GM21717 (cell line): ENCODE measurements around the gene MTX1.

Experiments
- ATAC-seq: cut with Tn5 transposase; IDR thresholded peaks from one replicate; pipeline ENCODE4 v1.9.1; 2021; ENCODE audit warnings: mild to moderate bottlenecking, moderate library complexity; ENCODE audit not compliant: unreplicated experiment

MTX1 gene

DNA sequence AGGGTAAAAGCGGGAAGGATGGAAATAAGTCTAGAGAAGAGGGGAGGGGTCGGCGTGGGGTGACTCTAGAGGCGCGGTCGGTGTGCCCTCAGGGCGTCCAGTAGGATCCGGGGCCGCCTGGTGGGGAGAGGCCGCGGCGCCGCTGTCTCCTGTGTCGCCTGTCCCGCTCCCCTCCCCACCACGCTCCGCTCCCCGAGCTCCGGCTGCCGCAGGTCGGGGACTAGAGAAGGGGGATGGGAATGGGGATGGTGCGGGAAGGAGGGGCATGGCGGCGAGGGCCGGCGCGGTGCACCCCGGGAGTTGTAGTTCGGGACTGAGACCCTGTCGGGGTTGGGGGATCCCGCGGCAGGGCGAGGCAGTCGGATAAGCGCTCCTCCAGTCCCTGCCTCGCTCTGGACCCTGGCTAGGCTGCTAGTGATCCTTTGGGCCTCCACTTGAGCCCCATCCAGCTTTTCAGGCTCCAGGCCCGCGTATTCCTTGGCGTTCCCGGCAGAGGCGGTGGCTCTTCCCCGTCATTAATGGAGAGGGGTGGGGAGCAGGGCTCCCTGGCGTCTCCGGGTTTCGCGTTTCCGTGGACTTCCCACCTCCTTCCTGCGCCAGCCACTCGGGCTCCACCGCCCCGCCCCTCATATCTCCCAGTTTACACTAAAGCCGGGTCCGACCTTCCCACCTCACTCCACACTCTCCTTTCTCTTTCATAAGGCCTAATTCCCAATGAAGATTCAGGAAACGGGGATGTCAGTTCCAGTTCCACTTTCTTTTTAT lies 46.9 kb downstream of the MTX1 start, which contains the start of gene ENTREP3:
ENTREP3 (minus strand) TSS at position 241 of the 765 bp plus-strand sequence. CDS start 606 bp downstream, outside the sequence.
- peak; percentile 47 for ATAC-seq

DNA sequence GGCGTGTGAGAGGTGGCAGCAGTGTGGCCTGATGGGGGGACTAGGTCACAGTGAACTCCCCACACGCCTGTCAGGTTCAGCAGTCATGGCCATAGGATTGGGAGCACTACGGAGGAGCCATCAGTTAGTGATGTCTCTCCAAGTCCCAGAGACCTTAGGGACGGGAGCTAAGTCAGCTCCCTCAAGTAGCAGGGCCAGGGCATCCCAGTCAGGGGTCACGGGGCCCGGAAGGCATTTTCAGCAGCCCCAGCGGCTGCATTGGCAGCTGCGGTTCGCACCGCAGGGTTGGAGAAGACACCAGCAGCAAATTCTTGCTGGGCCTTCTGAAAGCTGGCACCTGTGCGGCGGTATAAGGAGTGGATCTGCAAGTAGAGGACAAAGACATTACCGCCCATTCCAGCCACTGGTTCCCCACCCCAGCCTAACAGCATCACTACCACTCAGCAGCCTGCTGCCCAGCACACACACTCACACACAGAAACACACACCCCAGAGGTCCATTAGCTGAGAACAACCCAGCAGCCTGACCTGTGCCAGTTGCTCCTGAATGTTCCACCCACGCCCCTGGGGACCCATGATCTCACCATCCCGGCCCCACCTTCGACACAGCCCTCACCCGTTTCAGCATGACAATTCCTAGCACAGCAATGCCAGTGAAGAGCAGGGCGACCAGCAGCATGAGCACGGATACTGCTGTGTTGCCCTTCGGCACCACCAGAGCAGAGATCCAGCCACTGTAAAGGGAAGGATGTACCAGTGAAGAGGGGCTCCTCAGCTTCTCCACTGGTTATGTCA lies 47.8 kb downstream of the MTX1 start:
- no peak for ATAC-seq

DNA sequence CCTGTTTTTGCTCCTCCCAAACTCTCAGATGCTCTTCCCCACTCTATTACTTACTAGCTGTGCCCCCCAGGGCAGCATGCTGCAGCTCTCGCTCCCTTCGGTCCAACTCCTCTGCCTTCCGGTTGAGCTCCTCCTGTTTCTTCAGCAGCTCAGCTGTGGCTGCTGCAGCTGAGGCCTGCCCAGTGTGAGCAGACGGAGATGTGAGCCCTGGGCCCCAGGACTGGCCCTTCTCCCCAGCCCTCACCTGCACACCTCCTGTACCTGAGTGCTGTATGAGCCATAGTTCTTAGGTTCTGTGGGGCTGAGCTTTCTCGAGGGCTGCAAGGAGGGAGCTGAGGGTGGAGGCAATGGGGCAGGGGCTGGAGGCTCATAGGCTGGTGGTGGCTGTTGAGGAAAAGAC lies 51.8 kb downstream of the MTX1 start:
- no peak for ATAC-seq

DNA sequence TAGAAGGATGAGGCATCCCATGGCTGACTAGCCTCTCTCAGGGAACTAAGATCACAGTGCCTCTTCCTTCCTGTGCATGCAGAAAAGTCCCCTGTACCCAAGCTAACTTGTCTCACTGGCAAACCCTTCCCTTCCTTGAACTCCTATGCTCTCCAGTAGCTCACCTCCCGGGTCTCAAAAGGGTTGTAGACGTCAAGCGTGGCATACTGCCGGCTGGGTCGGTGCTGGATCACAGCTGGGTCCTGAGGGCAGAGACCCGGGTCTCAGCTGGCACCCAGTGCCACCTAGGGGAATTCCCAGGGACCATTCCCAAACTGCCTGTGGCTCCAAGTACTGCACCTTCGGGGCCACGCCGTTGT lies 53.0 kb downstream of the MTX1 start:
- no peak for ATAC-seq

DNA sequence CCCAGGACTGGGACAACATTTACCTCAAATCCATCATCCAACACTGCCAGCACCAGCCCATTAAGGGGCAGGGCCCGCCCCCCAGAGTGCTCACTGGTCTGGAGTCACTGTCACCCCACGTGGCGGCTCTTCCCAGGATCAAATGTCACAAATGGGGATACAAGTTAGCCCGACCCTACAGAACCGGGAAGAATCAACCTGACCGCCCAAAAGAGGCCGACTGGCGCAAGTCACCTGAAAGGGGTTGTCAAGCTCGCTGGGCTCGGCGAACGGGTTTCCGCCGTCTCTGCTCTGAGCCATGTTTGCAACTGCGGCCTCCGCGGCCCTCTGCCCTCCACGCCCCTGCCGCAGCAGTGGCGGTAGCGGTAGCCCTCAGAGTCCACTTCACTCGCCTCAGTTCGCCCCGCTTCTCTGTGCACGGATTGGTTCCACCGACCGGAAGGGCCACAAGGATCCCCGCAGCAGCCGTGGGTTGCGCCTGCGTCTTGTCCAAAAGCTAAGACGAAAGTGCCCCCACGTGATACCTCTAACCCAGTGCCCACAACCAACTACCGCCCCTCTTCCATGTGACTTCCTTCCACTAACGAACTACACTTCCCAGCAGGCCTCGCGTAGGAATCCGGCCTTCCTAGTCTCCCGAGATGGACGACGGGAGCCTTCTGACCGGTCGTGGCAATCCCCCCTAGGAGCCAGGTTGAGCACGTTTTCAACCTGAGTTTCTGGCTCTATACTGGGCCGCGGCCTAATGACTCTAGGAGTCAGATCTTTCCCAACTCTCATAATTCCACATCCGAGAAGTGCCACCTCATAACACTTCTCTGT lies 53.6 kb downstream of the MTX1 start, which contains the start of gene SCAMP3:
SCAMP3 (minus strand) TSS at position 509 of the 822 bp plus-strand sequence; CDS start at position 300, 209 bp downstream.
- ATAC-seq, result peak; percentile 78

DNA sequence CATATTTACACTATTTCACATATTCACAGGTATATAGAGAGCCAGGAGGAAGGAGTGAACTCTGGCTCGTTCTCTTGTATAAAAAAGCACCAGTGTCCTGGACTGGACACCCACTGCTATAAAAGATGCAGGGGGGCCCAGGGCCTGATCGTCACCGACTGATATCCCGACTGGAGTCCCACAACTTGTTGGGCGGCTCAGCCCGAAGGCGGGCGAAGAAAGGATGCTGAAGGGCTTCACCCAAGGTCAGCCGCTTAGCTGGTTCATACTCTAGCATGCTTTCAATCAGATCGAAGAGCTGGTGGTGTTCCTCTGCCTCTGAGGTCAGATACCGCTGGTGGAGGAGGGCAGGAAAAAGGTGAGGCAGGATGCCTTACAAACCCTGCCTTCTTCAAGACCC lies 54.6 kb downstream of the MTX1 start:
- no peak for ATAC-seq
